GM20431 (cell line): ENCODE results near the gene TMEM253.

Source experiments
- in situ Hi-C: fragments of 300-500 bp; cut with MseI, MboI; formaldehyde crosslinking; loops from one replicate; pipeline ENCODE4 v1.15.0; 2020; ENCODE audit warnings: low sequenced_read_pairs; ENCODE audit not compliant: unreplicated experiment

Gene TMEM253

DNA sequence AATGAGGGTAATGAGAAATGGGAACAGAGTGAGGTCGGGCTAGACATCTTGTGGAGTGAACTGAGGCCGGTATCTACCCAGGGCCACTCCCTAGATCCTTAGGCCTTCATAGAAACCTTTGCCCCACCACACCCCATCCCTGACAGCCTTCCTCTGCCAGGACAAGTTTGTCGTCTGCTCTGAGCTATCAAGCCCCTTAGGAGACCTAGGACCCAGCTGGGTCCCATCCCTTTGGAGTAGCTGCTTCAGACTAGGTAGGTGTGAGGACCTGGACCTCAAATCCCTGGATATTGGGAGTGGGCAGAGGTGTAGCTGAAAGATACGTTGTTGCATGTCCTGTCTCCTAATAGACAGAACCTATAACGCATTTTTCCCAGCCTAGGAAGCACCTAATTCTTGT, at the start of gene TMEM253:
TMEM253 (plus strand) TSS at position 136 of the 400 bp plus-strand sequence. CDS start 278 bp downstream, outside the sequence.
- in situ Hi-C loops = no loop called here

GRCh38 chr14:21053184-21054122, 47.4 kb upstream of the TMEM253 start:
- in situ Hi-C loops = no loop called here

GRCh38 chr14:21054123-21054767, 46.6 kb upstream of the TMEM253 start:
- in situ Hi-C loops = no loop called here

- in situ Hi-C loops = no loop called here
Observed at GRCh38 chr14:21054768-21055145, 46.1 kb upstream of the TMEM253 start.

GRCh38 chr14:21055432-21056117, 45.3 kb upstream of the TMEM253 start:
- in situ Hi-C loops = no loop called here

DNA sequence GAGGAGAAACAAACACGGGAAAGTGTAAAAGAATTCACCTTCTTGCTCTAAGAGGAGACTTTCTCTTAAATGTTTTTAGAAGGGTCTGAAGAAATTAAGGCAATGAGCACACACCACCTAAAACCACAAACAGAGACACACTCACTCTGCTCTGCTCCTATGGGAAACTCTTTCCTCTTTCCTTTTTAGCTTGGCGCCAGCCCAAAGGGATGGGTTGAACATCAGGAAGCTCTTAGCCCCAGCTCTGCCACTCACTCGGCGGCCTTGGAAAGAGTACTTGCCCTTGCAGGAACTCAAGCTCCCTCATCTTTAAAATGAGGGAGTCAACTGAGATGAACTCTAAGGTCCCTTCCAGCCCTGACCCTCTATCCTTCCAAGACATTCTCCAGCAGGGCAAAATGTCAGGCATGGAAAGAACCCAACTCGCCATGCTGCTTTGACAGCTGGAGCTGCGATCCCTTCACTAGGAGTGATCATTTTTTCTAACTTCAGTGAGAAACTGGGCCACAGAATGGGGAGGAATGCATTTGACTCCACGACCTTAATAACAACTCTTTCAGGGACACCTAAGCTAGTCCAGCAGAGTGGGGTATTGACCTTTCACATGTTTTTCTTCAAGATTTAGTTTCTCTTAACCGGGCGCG, 44.2 kb upstream of the TMEM253 start:
- in situ Hi-C loops = no loop called here

DNA sequence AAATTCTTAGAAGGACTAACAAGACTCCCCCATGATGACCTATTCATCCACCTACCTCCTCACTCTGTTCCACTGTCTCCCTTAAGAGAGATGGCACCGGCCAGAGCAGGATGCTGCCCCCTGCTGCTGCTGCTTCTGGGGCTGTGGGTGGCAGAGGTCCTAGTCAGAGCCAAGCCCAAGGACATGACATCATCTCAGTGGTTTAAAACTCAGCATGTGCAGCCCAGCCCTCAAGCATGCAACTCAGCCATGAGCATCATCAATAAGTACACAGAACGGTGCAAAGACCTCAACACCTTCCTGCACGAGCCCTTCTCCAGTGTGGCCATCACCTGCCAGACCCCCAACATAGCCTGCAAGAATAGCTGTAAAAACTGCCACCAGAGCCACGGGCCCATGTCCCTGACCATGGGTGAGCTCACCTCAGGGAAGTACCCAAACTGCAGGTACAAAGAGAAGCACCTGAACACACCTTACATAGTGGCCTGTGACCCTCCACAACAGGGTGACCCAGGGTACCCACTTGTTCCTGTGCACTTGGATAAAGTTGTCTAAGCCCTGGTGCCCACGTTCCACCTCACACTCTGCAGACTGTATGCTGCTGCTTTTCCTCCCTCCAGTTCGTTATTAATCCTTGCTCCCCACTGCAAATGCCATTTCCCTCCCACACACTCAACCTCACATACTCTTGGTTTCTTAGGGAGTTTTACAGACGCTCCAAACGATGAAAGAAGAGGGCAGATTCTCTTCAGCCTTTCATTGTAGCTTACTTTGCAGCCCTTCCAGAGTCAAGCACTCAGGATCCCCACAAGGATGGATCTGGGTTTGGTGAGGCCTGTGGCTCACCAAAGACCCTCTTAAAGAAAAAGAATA, 42.8 kb upstream of the TMEM253 start, which contains the start of gene RNASE8:
RNASE8 (plus strand) TSS at position 20 of the 873 bp plus-strand sequence; CDS start at position 91, 71 bp downstream.
- in situ Hi-C loops = no loop called here

DNA sequence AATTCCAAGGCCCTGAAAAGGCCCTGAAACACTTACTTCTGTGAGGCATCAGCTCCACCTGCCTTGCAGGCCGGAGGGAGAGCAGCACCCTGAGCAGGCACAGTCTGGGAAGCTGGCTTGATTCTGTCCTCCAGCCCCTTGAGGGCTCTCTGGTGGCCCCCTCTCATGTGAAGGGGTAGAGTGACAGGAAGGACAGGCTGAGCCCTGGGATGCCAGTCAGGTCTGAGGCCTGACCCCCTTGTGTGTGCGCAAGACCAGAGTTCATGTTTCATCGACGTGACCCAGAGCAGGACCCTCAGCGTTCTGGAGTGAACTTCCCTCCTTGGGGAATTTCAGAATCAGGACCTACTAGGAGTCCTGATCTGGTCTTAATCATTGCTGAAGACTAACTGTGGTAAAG, 42.0 kb upstream of the TMEM253 start:
- in situ Hi-C loops = no loop called here

GRCh38 chr14:21059842-21060613, 40.8 kb upstream of the TMEM253 start:
- in situ Hi-C loops = no loop called here

- in situ Hi-C loops = no loop called here
Observed at GRCh38 chr14:21060614-21061346, 40.1 kb upstream of the TMEM253 start.

DNA sequence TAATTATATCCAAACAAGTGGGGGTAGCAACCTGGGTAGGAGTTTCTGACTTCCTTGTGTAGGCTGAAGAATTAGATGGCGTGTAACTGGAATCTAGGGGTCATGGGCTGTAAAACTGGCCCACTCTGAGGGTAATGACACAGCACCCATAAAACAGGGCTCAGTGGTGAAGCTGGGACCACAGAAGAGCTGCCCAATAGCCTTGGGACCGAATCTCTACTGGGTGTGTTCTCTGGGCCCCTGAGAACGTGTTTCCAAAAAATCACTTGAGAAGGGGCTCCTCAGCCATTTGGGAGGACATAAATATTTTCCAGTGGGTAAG, 39.6 kb upstream of the TMEM253 start:
- in situ Hi-C loops = no loop called here

DNA sequence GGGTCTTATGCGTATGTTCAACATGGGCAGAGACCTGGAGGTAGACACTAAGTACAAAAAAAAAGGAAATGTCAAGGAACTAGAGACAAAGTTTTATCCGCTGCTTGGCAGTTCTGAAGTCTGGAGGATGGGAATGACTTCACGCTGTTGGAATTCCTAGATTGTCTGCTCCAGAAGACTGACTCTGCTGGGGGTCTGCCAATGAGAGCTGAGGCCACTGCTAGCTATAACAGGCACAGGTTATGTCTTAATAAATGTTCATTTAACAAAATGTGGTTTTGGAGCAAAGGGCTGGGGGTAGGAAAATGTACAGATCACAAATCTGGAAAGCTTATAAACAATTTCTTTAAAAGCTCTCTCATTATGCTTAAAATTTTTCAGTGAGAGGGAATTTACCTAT, 37.4 kb upstream of the TMEM253 start:
- in situ Hi-C loops = no loop called here

- in situ Hi-C loops = no loop called here
Observed at GRCh38 chr14:21066882-21067502, 33.9 kb upstream of the TMEM253 start.

DNA sequence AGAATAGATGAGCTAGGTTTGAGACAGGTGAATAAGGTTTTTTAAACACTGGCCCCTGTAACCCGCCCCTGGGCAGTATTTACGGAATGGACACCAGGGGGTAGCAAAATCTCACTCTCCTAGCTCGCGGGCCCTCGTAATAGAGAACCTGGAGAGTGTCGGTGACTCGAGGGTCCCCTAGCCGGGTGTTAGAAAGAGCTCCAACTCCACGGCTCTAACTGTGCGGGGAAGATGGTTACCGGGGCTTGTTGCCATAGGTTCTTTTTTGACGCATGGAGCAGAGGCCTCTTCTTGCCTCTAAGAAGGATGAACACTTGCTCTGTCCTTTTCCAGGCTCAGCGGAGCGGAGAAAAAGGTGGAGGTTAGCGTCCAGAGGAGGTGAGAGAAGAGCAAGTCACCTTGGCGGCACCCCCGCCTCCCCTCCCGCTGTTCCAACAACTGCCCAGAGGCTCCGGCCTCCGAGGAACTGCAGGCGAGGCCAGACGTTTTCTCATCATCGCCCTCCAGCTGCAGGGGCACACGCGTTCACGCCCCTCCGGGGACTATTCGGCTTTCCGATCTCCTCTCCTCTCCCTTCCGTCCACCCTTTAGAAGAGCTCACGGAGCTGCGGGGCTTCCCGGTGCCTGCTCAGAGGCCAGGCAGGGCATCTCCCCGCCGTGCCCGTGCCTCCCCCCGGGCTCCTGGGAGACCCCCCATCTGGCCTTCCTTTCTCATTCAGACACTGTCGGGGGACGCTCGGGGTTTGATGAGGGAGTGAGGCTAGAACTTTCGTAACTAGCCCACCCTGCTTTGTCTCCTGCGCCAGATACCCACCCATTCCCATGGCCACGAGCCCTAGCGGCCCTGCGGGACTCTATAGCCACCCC, 32.1 kb upstream of the TMEM253 start:
- in situ Hi-C loops = no loop called here

GRCh38 chr14:21069388-21070082, 31.3 kb upstream of the TMEM253 start:
- in situ Hi-C loops = no loop called here

DNA sequence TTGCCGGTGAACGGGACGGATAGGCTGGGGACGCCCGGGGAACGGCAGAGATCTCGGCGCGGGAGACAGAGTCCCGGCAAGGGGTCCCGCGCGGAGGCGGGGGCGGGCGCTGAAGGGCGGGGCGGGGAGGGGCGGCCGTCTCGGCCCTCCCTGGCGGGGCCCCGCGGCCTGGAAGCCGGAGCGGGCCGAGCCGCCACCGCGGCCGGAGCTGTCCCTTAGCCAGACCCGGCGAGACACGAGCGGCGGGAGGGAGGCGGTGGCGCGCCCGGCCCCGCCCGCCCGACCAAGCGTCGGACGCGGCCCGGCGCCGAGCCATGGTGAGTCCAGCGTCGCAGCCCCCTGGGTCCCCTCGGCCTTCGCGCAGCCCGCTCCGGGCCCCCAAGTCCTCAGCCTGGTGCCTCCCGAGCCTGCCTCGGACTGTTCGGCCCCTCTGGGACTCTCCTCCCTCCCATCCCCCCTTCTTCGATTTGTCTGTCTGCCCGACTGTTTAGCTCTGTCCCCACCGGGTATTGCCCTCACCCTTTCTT, 30.7 kb upstream of the TMEM253 start, which contains the start of gene ARHGEF40:
ARHGEF40 (plus strand) TSS at position 222 of the 527 bp plus-strand sequence; CDS start at position 315, 93 bp downstream.
- in situ Hi-C loops = no loop called here
